Astrocyte (in vitro differentiated cells and primary cell): ENCODE measurements around the gene CEACAM16.

Source experiments
- EZH2 ChIP-seq: IDR thresholded peaks from 2 replicates; pipeline ENCODE4 v1.6.1; 2012; ENCODE audit warnings: mild to moderate bottlenecking, low read length, inconsistent platforms; ENCODE audit not compliant: insufficient read depth
- TF ChIP-seq, protein P1 (sequence below): IDR thresholded peaks from 2 replicates; pipeline ENCODE4 v1.5.1; 2011; ENCODE audit warnings: low read depth, mild to moderate bottlenecking, inconsistent platforms, low read length, moderate library complexity; ENCODE audit not compliant: insufficient read depth

DNA sequence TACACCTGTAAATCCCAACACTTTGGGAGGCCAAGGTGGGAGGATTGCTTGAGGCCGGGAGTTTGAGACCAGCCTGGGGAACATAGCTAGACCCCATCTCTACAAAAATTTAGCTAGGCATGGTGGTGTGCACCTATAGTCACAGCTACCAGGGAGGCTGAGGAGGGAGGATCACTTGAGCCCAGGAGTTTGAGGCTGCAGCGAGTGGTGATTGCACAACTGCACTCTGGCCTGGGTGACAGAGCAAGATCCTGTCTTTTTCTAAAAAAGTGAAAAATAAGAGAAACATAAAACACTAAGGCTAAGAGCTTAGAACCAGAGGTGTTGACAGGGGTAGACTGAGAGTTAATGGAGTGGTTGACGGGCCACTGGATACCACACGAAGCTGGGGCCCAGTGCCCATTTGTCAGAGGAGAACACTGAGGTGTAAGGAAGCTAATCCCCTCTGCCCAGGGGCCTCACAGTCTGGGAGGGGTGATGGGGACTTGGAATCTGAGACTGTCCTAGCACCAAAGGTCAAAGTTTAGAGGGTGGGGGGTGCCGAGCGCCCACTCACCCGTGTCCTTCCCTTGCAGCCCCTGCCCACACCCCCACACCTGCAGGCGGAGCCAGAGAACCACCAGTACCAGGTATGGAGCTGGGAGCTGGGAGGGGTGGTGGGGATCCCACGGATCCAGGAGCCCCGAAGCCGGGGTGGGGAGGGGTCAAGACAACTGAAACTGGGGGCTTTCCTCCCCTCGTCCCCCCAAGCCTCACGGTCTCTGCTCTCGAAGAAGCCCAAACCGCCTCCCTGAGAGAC is 16.8 kb upstream of the CEACAM16 start:
- TF ChIP-seq, protein P1, sequence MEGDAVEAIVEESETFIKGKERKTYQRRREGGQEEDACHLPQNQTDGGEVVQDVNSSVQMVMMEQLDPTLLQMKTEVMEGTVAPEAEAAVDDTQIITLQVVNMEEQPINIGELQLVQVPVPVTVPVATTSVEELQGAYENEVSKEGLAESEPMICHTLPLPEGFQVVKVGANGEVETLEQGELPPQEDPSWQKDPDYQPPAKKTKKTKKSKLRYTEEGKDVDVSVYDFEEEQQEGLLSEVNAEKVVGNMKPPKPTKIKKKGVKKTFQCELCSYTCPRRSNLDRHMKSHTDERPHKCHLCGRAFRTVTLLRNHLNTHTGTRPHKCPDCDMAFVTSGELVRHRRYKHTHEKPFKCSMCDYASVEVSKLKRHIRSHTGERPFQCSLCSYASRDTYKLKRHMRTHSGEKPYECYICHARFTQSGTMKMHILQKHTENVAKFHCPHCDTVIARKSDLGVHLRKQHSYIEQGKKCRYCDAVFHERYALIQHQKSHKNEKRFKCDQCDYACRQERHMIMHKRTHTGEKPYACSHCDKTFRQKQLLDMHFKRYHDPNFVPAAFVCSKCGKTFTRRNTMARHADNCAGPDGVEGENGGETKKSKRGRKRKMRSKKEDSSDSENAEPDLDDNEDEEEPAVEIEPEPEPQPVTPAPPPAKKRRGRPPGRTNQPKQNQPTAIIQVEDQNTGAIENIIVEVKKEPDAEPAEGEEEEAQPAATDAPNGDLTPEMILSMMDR = no peak
- TF ChIP-seq EZH2 = no peak
